Measurements from ENCODE around the gene TMEM42.
"Not testable (repeated sequence)": the region's sequence is repeated elsewhere in the genome, so short reads cannot be mapped to it uniquely, and the experiment has no call there.

TMEM42 gene

GRCh38 chr3:44845528-44846520 lies 15.9 kb upstream of the TMEM42 start:
- Histone ChIP-seq H3K27me3 (replicated peaks; ENCODE audit: control insufficient read depth, insufficient read depth, low read length) (no peaks in the 10 kb centered on the region), H3K4me3 (replicated peaks; ENCODE audit: low read depth, low read length) (no peak overlapping the region), H3K36me3 (ENCODE audit: control insufficient read depth, insufficient read depth, low read length) (peaks cover 4% of the 10 kb centered on the region)
- TF ChIP-seq CTCF (IDR thresholded peaks at IDR 0.05; ENCODE audit: insufficient read depth, low read length, poor library complexity, severe bottlenecking), result no peak
- no peak for DNase-seq (ENCODE audit: extremely low read depth, insufficient read length)

- no peaks in the 10 kb centered on the region for H3K27me3 ChIP-seq (replicated peaks; ENCODE audit: control insufficient read depth, insufficient read depth, low read length)
- no peak overlapping the region for H3K4me3 ChIP-seq (replicated peaks; ENCODE audit: low read depth, low read length)
- DNase-seq (ENCODE audit: extremely low read depth, insufficient read length), result no peak
- TF ChIP-seq CTCF (IDR thresholded peaks at IDR 0.05; ENCODE audit: insufficient read depth, low read length, poor library complexity, severe bottlenecking), result no peak
- no peaks in the 10 kb centered on the region; the same call in none of the 2 replicates for H3K36me3 ChIP-seq (ENCODE audit: control insufficient read depth, insufficient read depth, low read length)
These were observed 13.1 kb upstream of the TMEM42 start for GRCh38 chr3:44848634-44849033.

- H3K27me3 ChIP-seq (replicated peaks; ENCODE audit: control insufficient read depth, insufficient read depth, low read length); H3K4me3 ChIP-seq (replicated peaks; ENCODE audit: low read depth, low read length); H3K36me3 ChIP-seq (ENCODE audit: control insufficient read depth, insufficient read depth, low read length); DNase-seq (ENCODE audit: extremely low read depth, insufficient read length): not testable (repeated sequence)
These were observed 5.0 kb upstream of the TMEM42 start for GRCh38 chr3:44856663-44857062.

- no peak overlapping the region for H3K4me3 ChIP-seq (replicated peaks; ENCODE audit: low read depth, low read length)
- DNase-seq (ENCODE audit: extremely low read depth, insufficient read length), result no peak
- no peak for TF ChIP-seq CTCF (IDR thresholded peaks at IDR 0.05; ENCODE audit: insufficient read depth, low read length, poor library complexity, severe bottlenecking)
- no peaks in the 10 kb centered on the region for H3K27me3 ChIP-seq (replicated peaks; ENCODE audit: control insufficient read depth, insufficient read depth, low read length)
- peaks cover 2% of the 10 kb centered on the region; the same call in 1 of the 2 replicates for H3K36me3 ChIP-seq (ENCODE audit: control insufficient read depth, insufficient read depth, low read length)
These were observed 1.6 kb upstream of the TMEM42 start for GRCh38 chr3:44860117-44860516.

GRCh38 chr3:44862226-44862637 lies 520 bp downstream of the TMEM42 start:
- TF ChIP-seq CTCF (IDR thresholded peaks at IDR 0.05; ENCODE audit: insufficient read depth, low read length, poor library complexity, severe bottlenecking), result no peak
- no peak for DNase-seq (ENCODE audit: extremely low read depth, insufficient read length)
- Histone ChIP-seq H3K27me3 (replicated peaks; ENCODE audit: control insufficient read depth, insufficient read depth, low read length) (no peaks in the 10 kb centered on the region), H3K36me3 (ENCODE audit: control insufficient read depth, insufficient read depth, low read length) (peaks cover 3% of the 10 kb centered on the region; the same call in 1 of the 2 replicates), H3K4me3 (replicated peaks; ENCODE audit: low read depth, low read length) (peak overlapping the region; percentile 79)

- Histone ChIP-seq H3K4me3 (replicated peaks; ENCODE audit: low read depth, low read length) (no peak overlapping the region), H3K27me3 (replicated peaks; ENCODE audit: control insufficient read depth, insufficient read depth, low read length) (no peaks in the 10 kb centered on the region), H3K36me3 (ENCODE audit: control insufficient read depth, insufficient read depth, low read length) (peaks cover 3% of the 10 kb centered on the region; the same call in 1 of the 2 replicates)
- TF ChIP-seq CTCF (IDR thresholded peaks at IDR 0.05; ENCODE audit: insufficient read depth, low read length, poor library complexity, severe bottlenecking), result no peak
- no peak for DNase-seq (ENCODE audit: extremely low read depth, insufficient read length)
These were observed 3.7 kb downstream of the TMEM42 start for GRCh38 chr3:44865272-44866035.

Measured in GM06990 (cell line).